Measurements from ENCODE around the gene CRELD1. TPM values are rescaled to one million over a fixed set of nuclear protein-coding genes. Genes with fewer than 3 reads are reported as not detected.
A peak's percentile ranks its signal among the peaks of the same experiment; 100 is the strongest.

CRELD1 gene
- total RNA-seq, 1 experiment from 2014 or later, result 15.5 TPM

- H3K14ac ChIP-seq (ENCODE audit: insufficient read depth, low read length), result no peak overlapping the region
- H2BK120ac ChIP-seq (ENCODE audit: low read depth, low read length, poor library complexity, severe bottlenecking), result no peak overlapping the region
- no peak overlapping the region for H3K18ac ChIP-seq (ENCODE audit: insufficient read length, low read depth, low read length)
- no peaks in the 10 kb centered on the region for H3K27me3 ChIP-seq (ENCODE audit: insufficient read depth, low read length)
- Mint-ChIP-seq H3K4me3 (no peak overlapping the region; a peak in 1 of 5 replicates), H3K27me3 (ENCODE audit: low read depth) (no peaks in the 10 kb centered on the region), H3K27ac (peak overlapping the region; percentile 10 to 63 (median 25); a peak in 3 of 7 replicates), H3K9me3 (no peaks in the 10 kb centered on the region), H3K36me3 (ENCODE audit: insufficient read depth in 1 of 3, low read depth in 3 of 3) (peaks cover 3 to 10% (median 10%) of the 10 kb centered on the region in 3 experiments; a peak in 5 of 7 replicates), H3K4me1 (peaks cover 15 to 27% of the 10 kb centered on the region in 2 experiments)
- H3K4ac ChIP-seq (ENCODE audit: low read depth, low read length), result no peak overlapping the region
- H4K8ac ChIP-seq (replicated peaks; ENCODE audit: insufficient read length, low read depth, low read length), result no peak overlapping the region
- no peaks in the 10 kb centered on the region for H3K79me1 ChIP-seq (ENCODE audit: insufficient read depth, low read depth, low read length, poor library complexity, severe bottlenecking)
- H3K23me2 ChIP-seq (ENCODE audit: insufficient read length, low read depth, low read length, poor library complexity, severe bottlenecking), result no peaks in the 10 kb centered on the region
- H3T11ph ChIP-seq (ENCODE audit: low read length), result no peak overlapping the region
- no peak overlapping the region for H2BK15ac ChIP-seq (ENCODE audit: low read depth, low read length)
- H3K9ac ChIP-seq (ENCODE audit: extremely low read depth, insufficient read length, low read length), result no peak overlapping the region
- H4K91ac ChIP-seq (ENCODE audit: insufficient read length, low read depth, low read length), result no peak overlapping the region
- H3K56ac ChIP-seq (ENCODE audit: insufficient read length, low read depth, low read length), result no peak overlapping the region
- H2BK5ac ChIP-seq (ENCODE audit: insufficient read length, low read length), result no peak overlapping the region
- no peak overlapping the region for H2BK12ac ChIP-seq (ENCODE audit: insufficient read length, low read depth, low read length)
- no peaks in the 10 kb centered on the region; the same call in 1 of the 2 replicates for H3K4me1 ChIP-seq (ENCODE audit: insufficient read depth, low read length)
- DNase-seq, result no peak
- H2AK5ac ChIP-seq (ENCODE audit: insufficient read length, low read length), result no peak overlapping the region
- TF ChIP-seq CTCF (conservative IDR thresholded peaks at IDR 0.05), result no peak
- H4K20me1 ChIP-seq (ENCODE audit: control insufficient read depth, insufficient read depth, insufficient read length), result no peaks in the 10 kb centered on the region
- H3K4me2 ChIP-seq (ENCODE audit: insufficient read depth, insufficient read length, low read length), result no peak overlapping the region
- no peak overlapping the region for H3K27ac ChIP-seq (ENCODE audit: insufficient read length, low read depth, low read length)
- H2BK20ac ChIP-seq (ENCODE audit: low read depth, low read length, poor library complexity, severe bottlenecking), result no peak overlapping the region
- no peak overlapping the region for H4K5ac ChIP-seq (ENCODE audit: insufficient read length, low read depth, low read length)
- no peaks in the 10 kb centered on the region for H3K79me2 ChIP-seq (ENCODE audit: insufficient read depth, low read length)
- no peaks in the 10 kb centered on the region for H3K9me3 ChIP-seq (ENCODE audit: control insufficient read depth, low read depth, low read length)
- WGBS (ENCODE audit: extremely low coverage, insufficient read length, low lambda C conversion rate), result no CpG with 5 or more reads among the region's 8 CpGs
- no peak overlapping the region for H2AFZ ChIP-seq (ENCODE audit: low read length)
- no peak overlapping the region for H3K23ac ChIP-seq (ENCODE audit: insufficient read length, low read depth, low read length)
Measured at GRCh38 chr3:9898467-9899241, 35.0 kb upstream of the CRELD1 start.
